GM19467 (cell line): Measurements from ENCODE around the gene NCMAP.
"Not testable (repeated sequence)": the region's sequence is repeated elsewhere in the genome, so short reads cannot be mapped to it uniquely, and the experiment has no call there.

ENCODE experiments used
- ATAC-seq: cut with Tn5 transposase; IDR thresholded peaks from one replicate; pipeline ENCODE4 v1.9.1; 2021; ENCODE audit warnings: mild to moderate bottlenecking, moderate library complexity; ENCODE audit not compliant: unreplicated experiment

NCMAP gene

GRCh38 chr1:24541711-24542346, 14.1 kb upstream of the NCMAP start:
- no peak for ATAC-seq

GRCh38 chr1:24544239-24544638, 11.6 kb upstream of the NCMAP start:
- ATAC-seq = no peak

GRCh38 chr1:24545662-24546061, 10.2 kb upstream of the NCMAP start:
- no peak for ATAC-seq

- no peak for ATAC-seq
These were observed 8.7 kb upstream of the NCMAP start for GRCh38 chr1:24547195-24547594.

- no peak for ATAC-seq
These were observed 7.8 kb upstream of the NCMAP start for GRCh38 chr1:24548070-24548469.

GRCh38 chr1:24549210-24549609, 6.7 kb upstream of the NCMAP start:
- not testable (repeated sequence) for ATAC-seq

- no peak for ATAC-seq
These were observed 4.5 kb upstream of the NCMAP start for GRCh38 chr1:24551290-24551959.

GRCh38 chr1:24551960-24552571, 3.8 kb upstream of the NCMAP start:
- ATAC-seq = no peak

GRCh38 chr1:24553931-24554330, 2.0 kb upstream of the NCMAP start:
- ATAC-seq = no peak

GRCh38 chr1:24554714-24555113, 1.2 kb upstream of the NCMAP start:
- no peak for ATAC-seq

GRCh38 chr1:24556414-24556795, 518 bp downstream of the NCMAP start:
- ATAC-seq = no peak

GRCh38 chr1:24557220-24557619, 1.3 kb downstream of the NCMAP start:
- no peak for ATAC-seq

- ATAC-seq = no peak
These were observed 1.8 kb downstream of the NCMAP start for GRCh38 chr1:24557711-24558131.

- no peak for ATAC-seq
These were observed 2.6 kb downstream of the NCMAP start for GRCh38 chr1:24558455-24558854.

- ATAC-seq = no peak
These were observed 3.3 kb downstream of the NCMAP start for GRCh38 chr1:24558902-24559791.

GRCh38 chr1:24560361-24560760, 4.5 kb downstream of the NCMAP start:
- no peak for ATAC-seq

GRCh38 chr1:24562625-24563024, 6.7 kb downstream of the NCMAP start:
- ATAC-seq = no peak

- no peak for ATAC-seq
These were observed 8.8 kb downstream of the NCMAP start for GRCh38 chr1:24564695-24565094.

- ATAC-seq = no peak
These were observed 10.5 kb downstream of the NCMAP start for GRCh38 chr1:24566236-24566867.

GRCh38 chr1:24567792-24568388, 12.0 kb downstream of the NCMAP start:
- ATAC-seq = no peak
